Tibial nerve (tissue), 4 donors: ENCODE data around the gene PIPOX. TPM values are rescaled to one million over a fixed set of nuclear protein-coding genes. Genes with fewer than 3 reads are reported as not detected.

Experiments used
- DNase-seq, 2 donors: peaks; one replicate each; pipeline ENCODE4 v3.0.0-alpha.2; 2019; ENCODE audit warnings: low spot score in 2 of 2
- H3K27ac ChIP-seq, 4 donors: fragments of 200-600 bp; sonication (generic) in 3 of 4; one replicate each; pipeline ENCODE4 v1.5.1; 2017 to 2019; ENCODE audit warnings: mild to moderate bottlenecking in 1 of 4
- H3K27me3 ChIP-seq, 2 donors: fragments of 200-600 bp; sonication (generic) in 1 of 2; one replicate each; pipeline versions ENCODE4 v1.5.1 to v1.6.0; 2017 to 2019
- H3K36me3 ChIP-seq, 3 donors: fragments of 200-600 bp; sonication (generic); one replicate each; pipeline ENCODE4 v1.5.1; 2018 to 2019
- H3K4me1 ChIP-seq, 4 donors: fragments of 200-600 bp; sonication (generic) in 3 of 4; one replicate each; pipeline ENCODE4 v1.5.1; 2017 to 2019
- H3K4me3 ChIP-seq, 4 donors: fragments of 200-600 bp; sonication (generic) in 3 of 4; one replicate each; pipeline ENCODE4 v1.5.1; 2017 to 2019; ENCODE audit warnings: mild to moderate bottlenecking in 1 of 4, moderate library complexity in 1 of 4
- H3K9me3 ChIP-seq, 4 donors: fragments of 200-600 bp; sonication (generic) in 3 of 4; one replicate each; pipeline ENCODE4 v1.5.1; 2017 to 2019
- CTCF ChIP-seq, 5 experiments: fragments of 200-600 bp in 3 of 5; fragments of 450-650 bp in 2 of 5; sonication (generic) in 3 of 5; IDR thresholded peaks; one replicate each; pipeline ENCODE4 v1.5.1; 2016 to 2019; ENCODE audit warnings: antibody characterized with exemption in 5 of 5, mild to moderate bottlenecking in 3 of 5, moderate library complexity in 2 of 5
- EP300 ChIP-seq, 2 donors: sonication (generic); formaldehyde crosslinking; IDR thresholded peaks; one replicate each; pipeline ENCODE4 v1.6.1; 2017; ENCODE audit warnings: antibody characterized with exemption in 2 of 2, mild to moderate bottlenecking in 1 of 2
- POLR2A ChIP-seq, 2 donors: fragments of 450-650 bp; IDR thresholded peaks; one replicate each; pipeline ENCODE4 v1.6.1; 2017; ENCODE audit warnings: antibody characterized with exemption in 2 of 2, mild to moderate bottlenecking in 2 of 2, moderate library complexity in 2 of 2
- WGBS, 2 donors: methylation state at CpG; one replicate each; pipeline ENCODE4 v1.1.5; 2018; 5-methylcytosine and 5-hydroxymethylcytosine counted together
- total RNA-seq, 4 donors: library from RNA; depleted of rRNA; stranded (reverse); fragments of >200 nt; gene quantifications; one replicate each; pipeline ENCODE4 v1.1.0, GENCODE V29; 2016

The PIPOX gene
- total RNA-seq, 4 donors from 2014 or later = 0.60 to 6.1 (median 2.8) TPM

GRCh38 chr17:29051731-29052130 is 8.8 kb downstream of the PIPOX start:
- Histone ChIP-seq H3K27ac (no peak overlapping the region), H3K9me3 (no peaks in the 10 kb centered on the region), H3K4me3 (no peak overlapping the region), H3K36me3 (no peaks in the 10 kb centered on the region), H3K27me3 (no peaks in the 10 kb centered on the region), H3K4me1 (no peaks in the 10 kb centered on the region)
- 61 to 68% methylated on average over 6 of the region's 6 CpGs for WGBS, 2 donors
- TF ChIP-seq POLR2A (IDR thresholded peaks at IDR 0.05) (no peak), EP300 (IDR thresholded peaks at IDR 0.05) (no peak), CTCF (IDR thresholded peaks at IDR 0.05) (no peak)
- DNase-seq = no peak

- DNase-seq = no peak
- 52 to 55% methylated on average over 2 to 8 of the region's 10 CpGs for WGBS, 2 donors
- H3K27ac ChIP-seq = no peak overlapping the region
- no peaks in the 10 kb centered on the region for H3K9me3 ChIP-seq
- no peaks in the 10 kb centered on the region for H3K4me1 ChIP-seq
- TF ChIP-seq EP300 (IDR thresholded peaks at IDR 0.05) (no peak), POLR2A (IDR thresholded peaks at IDR 0.05) (no peak), CTCF (IDR thresholded peaks at IDR 0.05) (no peak)
- H3K4me3 ChIP-seq = no peak overlapping the region
- H3K36me3 ChIP-seq = no peaks in the 10 kb centered on the region
- H3K27me3 ChIP-seq = no peaks in the 10 kb centered on the region
Measured at GRCh38 chr17:29054835-29055234, 11.9 kb downstream of the PIPOX start.

- WGBS, 2 donors = 54 to 61% methylated on average over 4 of the region's 4 CpGs
- H3K4me1 ChIP-seq = no peaks in the 10 kb centered on the region
- TF ChIP-seq POLR2A (IDR thresholded peaks at IDR 0.05) (no peak), EP300 (IDR thresholded peaks at IDR 0.05) (no peak), CTCF (IDR thresholded peaks at IDR 0.05) (no peak)
- H3K36me3 ChIP-seq = no peaks in the 10 kb centered on the region
- no peaks in the 10 kb centered on the region for H3K27me3 ChIP-seq
- no peak overlapping the region for H3K27ac ChIP-seq
- no peak overlapping the region for H3K4me3 ChIP-seq
- no peak for DNase-seq
- no peaks in the 10 kb centered on the region for H3K9me3 ChIP-seq
Measured at GRCh38 chr17:29057361-29057760, 14.4 kb downstream of the PIPOX start.

- Histone ChIP-seq H3K4me1 (no peaks in the 10 kb centered on the region), H3K9me3 (no peaks in the 10 kb centered on the region), H3K27ac (no peak overlapping the region), H3K36me3 (no peaks in the 10 kb centered on the region), H3K27me3 (no peaks in the 10 kb centered on the region), H3K4me3 (no peak overlapping the region)
- DNase-seq = no peak
- 70 to 82% methylated on average over 3 of the region's 3 CpGs for WGBS, 2 donors
- TF ChIP-seq CTCF (IDR thresholded peaks at IDR 0.05) (no peak), EP300 (IDR thresholded peaks at IDR 0.05) (no peak), POLR2A (IDR thresholded peaks at IDR 0.05) (no peak)
Measured at GRCh38 chr17:29058391-29058790, 15.4 kb downstream of the PIPOX start.

- DNase-seq = no peak
- no peak overlapping the region for H3K27ac ChIP-seq
- H3K4me3 ChIP-seq = no peak overlapping the region
- no peaks in the 10 kb centered on the region for H3K27me3 ChIP-seq
- no peaks in the 10 kb centered on the region for H3K4me1 ChIP-seq
- H3K36me3 ChIP-seq = no peaks in the 10 kb centered on the region
- TF ChIP-seq CTCF (IDR thresholded peaks at IDR 0.05) (no peak), POLR2A (IDR thresholded peaks at IDR 0.05) (no peak), EP300 (IDR thresholded peaks at IDR 0.05) (no peak)
- 84 to 90% methylated on average over 2 of the region's 2 CpGs for WGBS, 2 donors
- no peaks in the 10 kb centered on the region for H3K9me3 ChIP-seq
Measured at GRCh38 chr17:29059281-29059680, 16.3 kb downstream of the PIPOX start.
